GM13976 (cell line): Measurements from ENCODE around the gene LRIG1.

Source experiments
- DNase-seq: peaks from one replicate; pipeline ENCODE4 v3.0.0; 2012; ENCODE audit warnings: low spot score
- CTCF ChIP-seq: IDR thresholded peaks from 2 replicates; pipeline ENCODE4 v1.5.1; 2012; ENCODE audit warnings: borderline replicate concordance, mild to moderate bottlenecking; ENCODE audit not compliant: insufficient read depth; ENCODE audit errors: extremely low read depth, missing control alignments, control extremely low read depth
- in situ Hi-C: fragments of 300-500 bp; cut with MboI; formaldehyde crosslinking; loops from one replicate; pipeline ENCODE4 v1.12.0; 2022; ENCODE audit warnings: low sequenced_read_pairs, mixed read lengths, inconsistent platforms; ENCODE audit not compliant: unreplicated experiment

LRIG1 gene

GRCh38 chr3:66537735-66538134 is 36.9 kb upstream of the LRIG1 start:
- no peak for DNase-seq
- no peak for TF ChIP-seq CTCF
- in situ Hi-C loops = no loop called here

- in situ Hi-C loops = no loop called here
- DNase-seq = no peak
- TF ChIP-seq CTCF = no peak
These were observed 36.0 kb upstream of the LRIG1 start for GRCh38 chr3:66536791-66537190.

GRCh38 chr3:66534304-66534845 is 33.6 kb upstream of the LRIG1 start:
- TF ChIP-seq CTCF = no peak
- in situ Hi-C loops = no loop called here
- DNase-seq = no peak

GRCh38 chr3:66532613-66533012 is 31.8 kb upstream of the LRIG1 start:
- TF ChIP-seq CTCF = no peak
- in situ Hi-C loops = no loop called here
- DNase-seq = no peak

- DNase-seq = no peak
- no peak for TF ChIP-seq CTCF
- in situ Hi-C loops = no loop called here
These were observed 31.4 kb upstream of the LRIG1 start for GRCh38 chr3:66532160-66532587.

- no peak for TF ChIP-seq CTCF
- in situ Hi-C loops = no loop called here
- DNase-seq = no peak
These were observed 30.4 kb upstream of the LRIG1 start for GRCh38 chr3:66531256-66531655.

GRCh38 chr3:66527246-66527645 is 26.4 kb upstream of the LRIG1 start:
- DNase-seq = no peak
- in situ Hi-C loops = no loop called here
- no peak for TF ChIP-seq CTCF
